Dermis microvascular lymphatic vessel endothelial cell (primary cell): Measurements from ENCODE around the gene LANCL2. TPM values are rescaled to one million over a fixed set of nuclear protein-coding genes. Genes with fewer than 3 reads are reported as not detected.
"Not testable (repeated sequence)": the region's sequence is repeated elsewhere in the genome, so short reads cannot be mapped to it uniquely, and the experiment has no call there.

Source experiments
- DNase-seq, 2 donors: peaks; one replicate each; pipeline versions ENCODE4 v3.0.0 to v3.0.0-alpha.2; 2010; ENCODE audit warnings: low read depth in 2 of 2
- total RNA-seq: library from RNA; depleted of rRNA; stranded (reverse); fragments of >200 nt; gene quantifications from 2 replicates; pipeline ENCODE4 v1.2.1, GENCODE V29; 2014

The LANCL2 gene
- total RNA-seq, 1 donor from 2014 or later, result 14.2 TPM

- DNase-seq, result no peak
These were observed 105.1 kb downstream of the LANCL2 start for GRCh38 chr7:55470261-55470660.

- DNase-seq, result not testable (repeated sequence)
These were observed 106.5 kb downstream of the LANCL2 start for GRCh38 chr7:55471594-55471993.

DNA sequence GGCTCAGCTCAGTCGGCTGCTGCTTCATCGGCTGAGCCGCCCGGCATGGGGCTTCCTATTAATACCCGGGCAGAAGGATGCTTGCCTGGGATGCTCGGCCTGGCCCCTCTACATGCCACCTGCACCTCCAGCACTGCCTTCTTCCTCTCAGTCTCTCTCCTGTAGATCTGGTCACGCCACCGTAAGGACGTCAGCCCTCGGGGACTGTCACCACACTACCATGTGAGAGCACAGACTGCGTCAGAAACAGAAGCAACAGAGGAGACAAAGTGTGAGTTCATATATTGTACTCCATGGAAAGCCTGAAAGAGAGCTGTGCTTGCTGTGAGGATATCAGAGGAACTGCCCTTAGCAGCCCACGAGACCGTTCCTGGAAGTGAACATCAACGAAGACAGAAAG is 107.3 kb downstream of the LANCL2 start:
- not testable (repeated sequence) for DNase-seq

DNA sequence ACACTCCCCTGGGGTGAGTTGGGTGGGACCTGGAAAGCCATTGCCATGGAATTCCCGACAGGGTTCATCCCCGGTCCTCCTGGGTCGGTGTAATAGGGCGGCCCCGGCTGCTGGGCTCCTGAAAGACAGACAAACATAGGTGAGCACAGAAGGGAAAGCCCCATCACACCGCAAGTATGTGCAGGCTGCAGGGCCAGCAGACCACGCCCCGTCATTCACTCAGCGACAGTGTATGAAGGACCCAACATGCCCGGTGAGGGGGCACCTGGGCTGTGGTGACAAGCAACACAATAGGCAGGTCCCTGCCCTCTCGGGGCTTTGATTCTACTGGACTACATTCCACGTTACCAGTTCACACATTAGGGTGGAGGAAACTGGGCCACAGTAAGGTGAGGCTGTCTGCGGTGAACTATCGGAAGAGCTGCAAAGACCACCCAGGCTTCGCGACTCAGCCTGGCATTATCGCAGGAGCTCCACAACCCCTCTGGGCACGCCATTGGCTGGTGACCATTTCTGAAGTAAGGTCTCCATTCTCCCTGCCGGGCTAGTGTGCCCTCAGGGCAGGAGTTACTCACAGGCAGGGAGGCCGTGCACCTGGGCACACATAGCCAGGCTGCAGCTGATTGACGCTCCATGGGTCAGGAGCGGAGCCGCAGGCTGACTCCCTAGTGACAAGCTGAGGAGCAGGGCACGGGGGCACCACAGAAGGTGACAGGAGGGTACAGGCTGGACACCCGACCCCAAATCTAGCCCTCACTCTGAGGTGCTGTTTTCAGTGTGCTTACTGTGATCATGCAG is 108.0 kb downstream of the LANCL2 start:
- DNase-seq, result no peak

GRCh38 chr7:55473932-55474331 is 108.8 kb downstream of the LANCL2 start:
- no peak for DNase-seq

DNA sequence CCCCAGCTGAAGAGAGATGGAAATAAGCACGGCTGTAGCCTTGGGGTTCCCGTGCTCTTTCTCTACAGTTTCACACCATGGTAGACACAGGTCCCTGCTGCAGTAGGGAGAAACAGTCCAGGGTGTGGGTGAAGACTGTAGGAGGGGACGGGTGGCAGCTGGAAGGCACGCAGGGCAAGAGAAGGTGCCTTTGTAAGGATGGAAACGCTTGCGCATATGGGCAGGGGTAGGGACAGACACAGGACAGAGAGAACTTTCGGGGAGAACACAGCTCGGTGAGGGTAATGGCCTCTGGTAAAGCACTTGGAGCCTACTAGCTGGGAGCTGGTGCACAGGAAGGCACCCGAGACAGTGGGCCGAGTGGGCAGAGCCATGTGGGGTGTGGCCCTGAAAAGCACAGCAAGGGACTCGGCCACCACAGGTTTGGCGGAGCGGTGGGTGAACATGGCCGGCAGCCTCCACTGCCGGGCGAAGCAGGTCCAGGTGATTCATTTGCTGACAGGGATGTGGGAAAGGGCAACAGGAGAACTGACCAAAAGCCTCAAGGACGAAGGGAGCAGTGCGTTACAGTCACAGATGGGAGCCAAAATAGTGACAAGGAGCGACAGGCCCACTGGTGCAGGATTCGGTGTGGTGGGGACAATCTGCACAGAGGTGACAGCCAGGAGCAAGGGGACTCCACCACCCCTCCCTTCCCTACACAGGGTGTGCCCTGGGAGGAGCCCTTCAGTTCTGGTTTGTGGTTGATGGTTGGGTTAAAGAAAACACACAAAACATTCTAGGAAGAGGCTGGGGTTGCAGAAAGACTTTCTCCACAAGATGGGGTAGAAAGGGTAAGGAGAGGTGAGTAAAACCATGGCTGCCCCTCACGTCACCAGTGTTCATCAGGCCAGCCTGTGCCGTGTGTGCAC is 110.1 kb downstream of the LANCL2 start:
- no peak for DNase-seq

DNA sequence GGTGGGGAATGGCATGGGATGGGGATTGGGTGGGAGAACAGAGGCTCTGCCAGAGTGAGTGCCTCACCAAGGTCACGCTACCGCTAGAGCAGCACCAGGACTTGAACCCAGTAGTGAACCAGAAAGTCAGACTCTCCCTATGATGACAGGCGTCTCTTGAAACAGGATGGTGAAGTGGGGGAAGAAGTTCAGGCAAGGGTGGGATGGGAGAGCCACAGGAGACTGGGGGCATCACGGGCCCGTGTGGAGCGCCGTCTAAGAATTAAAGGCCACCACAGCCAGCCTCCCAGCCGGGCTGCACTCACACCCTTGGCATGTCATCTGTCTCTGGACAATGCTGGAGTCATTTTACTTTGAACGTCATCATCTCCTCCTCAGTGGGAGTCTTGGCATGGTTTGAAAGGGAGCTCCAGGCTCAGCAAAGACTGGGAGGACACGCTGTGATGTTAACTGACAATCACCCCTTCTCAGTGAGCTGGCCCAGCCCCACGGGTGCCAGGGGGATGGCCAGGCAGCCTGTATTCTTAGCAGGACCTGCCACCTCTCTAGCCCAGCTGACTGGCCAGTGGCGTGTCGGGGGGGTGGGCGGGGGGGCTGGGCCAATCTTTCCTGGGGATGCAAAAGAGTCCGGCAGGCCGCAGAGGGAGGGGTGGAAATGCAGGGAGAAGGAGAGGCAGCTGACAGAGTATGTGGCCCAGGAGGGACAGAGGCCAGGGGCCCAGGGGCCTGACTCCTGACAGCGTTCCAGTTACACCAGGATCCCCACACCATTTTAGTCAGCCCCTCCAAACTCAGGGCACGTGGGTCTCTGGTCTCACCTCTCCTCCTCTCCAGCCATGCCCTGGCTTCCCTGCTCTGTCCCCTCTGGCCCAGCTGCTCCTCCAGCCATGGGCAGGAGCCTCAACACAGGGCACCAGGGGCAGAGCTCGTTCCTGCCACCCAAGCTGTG is 111.0 kb downstream of the LANCL2 start:
- DNase-seq, result no peak

- DNase-seq, result no peak
These were observed 112.0 kb downstream of the LANCL2 start for GRCh38 chr7:55476852-55477780.

DNA sequence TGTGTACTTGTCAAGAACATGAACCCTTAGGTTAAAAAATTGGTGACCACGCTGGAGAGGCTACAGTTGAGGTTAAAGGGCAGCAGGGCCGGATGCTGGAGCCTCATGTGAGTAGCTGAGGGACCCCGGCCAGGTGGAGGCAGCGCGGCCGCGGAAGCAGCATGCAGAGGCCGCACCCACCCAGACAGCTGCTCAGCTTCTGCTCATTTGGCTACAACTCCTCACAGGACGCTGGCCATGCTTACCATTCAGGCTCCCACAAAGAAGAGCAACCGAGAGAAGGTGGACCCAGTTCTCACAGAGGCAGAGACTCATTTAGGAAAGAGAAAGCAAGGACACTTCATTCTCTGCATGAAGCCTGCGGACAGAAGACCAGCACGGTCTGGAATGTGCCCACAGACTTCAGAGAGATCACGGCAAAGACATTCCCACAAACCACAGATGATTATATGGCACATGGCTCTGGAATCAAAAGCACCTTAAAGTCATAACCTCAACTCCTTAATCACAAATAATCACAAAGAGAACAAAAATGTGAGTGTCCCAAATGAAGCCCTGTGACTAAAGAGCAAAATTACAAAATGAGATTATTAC is 112.7 kb downstream of the LANCL2 start:
- DNase-seq, result no peak

DNA sequence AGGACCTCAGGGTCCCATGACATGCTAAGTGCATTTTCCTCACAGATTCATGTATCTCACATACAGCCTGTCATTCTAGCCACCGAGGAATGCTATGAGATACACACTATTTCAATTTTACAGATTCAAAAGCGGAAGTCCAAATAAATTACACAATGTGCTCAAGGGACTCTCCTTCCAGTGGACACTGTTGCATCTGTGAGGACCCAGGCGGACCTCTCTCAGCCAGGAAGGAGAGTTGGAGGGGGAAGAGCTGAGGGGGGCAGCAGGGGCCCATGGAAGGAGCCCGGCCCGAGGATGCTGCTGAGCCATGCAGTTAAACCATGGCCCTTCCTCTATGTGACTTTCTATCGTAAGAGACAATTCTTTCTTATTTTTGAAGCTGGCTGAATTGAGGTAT is 113.6 kb downstream of the LANCL2 start:
- no peak for DNase-seq

- DNase-seq, result no peak
These were observed 116.0 kb downstream of the LANCL2 start for GRCh38 chr7:55481155-55481554.

DNA sequence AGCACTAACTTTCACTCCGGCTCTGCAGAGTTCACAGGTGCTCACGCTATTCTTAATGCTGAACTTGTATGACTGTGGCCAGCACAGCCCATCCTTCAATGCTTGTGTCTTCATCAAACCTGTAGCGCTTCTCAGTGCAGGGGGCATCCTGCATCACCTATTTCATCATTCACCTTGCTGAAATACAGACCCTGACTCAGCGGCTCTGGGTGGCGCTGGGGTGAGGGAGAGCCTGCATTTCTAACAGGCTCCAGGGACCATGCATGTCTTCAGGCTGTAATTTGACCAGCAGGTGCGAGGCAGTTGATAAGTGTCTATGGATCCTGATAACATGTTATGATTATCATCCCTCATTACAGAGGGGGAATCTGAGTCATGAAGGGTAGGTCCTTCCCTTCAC is 117.9 kb downstream of the LANCL2 start:
- no peak for DNase-seq

Other genes starting within 250 kb of the LANCL2 start
- 94.1 and 108 TPM in 2 replicates for gene VOPP1, start 207.2 kb downstream of the LANCL2 start, total RNA-seq